K562 (cell line): Measurements from ENCODE around the gene USP12. TPM values are rescaled to one million over a fixed set of nuclear protein-coding genes. Genes with fewer than 3 reads are reported as not detected.
A peak's percentile ranks its signal among the peaks of the same experiment; 100 is the strongest.

ENCODE experiments used
- ARID2 ChIP-seq: fragments of 450-650 bp; IDR thresholded peaks from 2 replicates; pipeline ENCODE4 v1.6.1; 2017; ENCODE audit warnings: antibody characterized with exemption, mild to moderate bottlenecking
- BRD4 ChIP-seq: fragments of 200-600 bp; sonication (generic); IDR thresholded peaks from 2 replicates; pipeline ENCODE4 v1.6.1; 2017; ENCODE audit warnings: inconsistent platforms
- CAMTA2 ChIP-seq: fragments of 250-450 bp; sonication (Bioruptor Pico); conservative IDR thresholded peaks from 2 replicates; pipeline ENCODE4 v1.5.1; 2022
- CEBPB ChIP-seq: fragments of 450-650 bp; IDR thresholded peaks from 2 replicates; pipeline ENCODE4 v1.6.1; 2016; ENCODE audit warnings: missing genetic modification characterization, missing compliant biosample characterization
- DACH1 ChIP-seq: fragments of 450-650 bp; IDR thresholded peaks from 2 replicates; pipeline ENCODE4 v1.6.1; 2018; ENCODE audit not compliant: partially characterized antibody
- ILF3 ChIP-seq: fragments of 450-650 bp; IDR thresholded peaks from 2 replicates; pipeline ENCODE4 v1.6.1; 2018; ENCODE audit warnings: antibody characterized with exemption, mild to moderate bottlenecking, moderate library complexity, borderline replicate concordance
- KDM2B ChIP-seq: fragments of 250-450 bp; sonication (Bioruptor Pico); IDR thresholded peaks from 2 replicates; pipeline ENCODE4 v1.8.0; 2021; ENCODE audit warnings: mild to moderate bottlenecking, moderate library complexity
- MAZ ChIP-seq, 2 experiments: fragments of 450-650 bp in 1 of 2; sonication (generic) in 1 of 2; formaldehyde crosslinking; IDR thresholded peaks in 1 of 2; conservative IDR thresholded peaks in 1 of 2; 2 replicates each; pipeline versions ENCODE4 v1.4.0 to v1.5.0; 2020; ENCODE audit warnings: mild to moderate bottlenecking in 1 of 2, missing genetic modification reagents in 1 of 2
- NKRF ChIP-seq: fragments of 450-650 bp; IDR thresholded peaks from 2 replicates; pipeline ENCODE4 v1.6.1; 2016; ENCODE audit warnings: borderline replicate concordance
- NR1H2 ChIP-seq: sonication (generic); formaldehyde crosslinking; IDR thresholded peaks from 2 replicates; pipeline ENCODE4 v1.4.0; 2020; ENCODE audit warnings: mild to moderate bottlenecking, missing genetic modification reagents
- SIRT6 ChIP-seq: IDR thresholded peaks from one replicate; pipeline ENCODE4 v1.6.1; 2012; ENCODE audit warnings: low read depth, mild to moderate bottlenecking, control low read depth, inconsistent platforms, low read length, moderate library complexity
- SP2 ChIP-seq: IDR thresholded peaks from 2 replicates; pipeline ENCODE4 v1.6.1; 2011; ENCODE audit warnings: mild to moderate bottlenecking, low read depth, low read length, moderate library complexity; ENCODE audit not compliant: poor library complexity, severe bottlenecking; ENCODE audit errors: extremely low read depth
- TEAD4 ChIP-seq, 2 experiments: sonication (generic) in 1 of 2; formaldehyde crosslinking in 1 of 2; IDR thresholded peaks; 2 replicates each; pipeline versions ENCODE4 v1.6.1 to v1.8.0; 2012 to 2022; ENCODE audit warnings: borderline replicate concordance in 1 of 2, inconsistent platforms in 1 of 2, low read length in 1 of 2, mild to moderate bottlenecking in 1 of 2, missing genetic modification reagents in 1 of 2
- TFAM ChIP-seq: fragments of 250-450 bp; sonication (Bioruptor Pico); conservative IDR thresholded peaks from 2 replicates; pipeline ENCODE4 v1.5.0; 2021; ENCODE audit warnings: mild to moderate bottlenecking, moderate library complexity
- U2AF1 ChIP-seq: fragments of 200-400 bp; formaldehyde crosslinking; optimal IDR thresholded peaks from 2 replicates; pipeline ENCODE3; 2017; ENCODE audit warnings: mild to moderate bottlenecking, low read depth, low read length, moderate library complexity
- ZC3H8 ChIP-seq: fragments of 450-650 bp; IDR thresholded peaks from 2 replicates; pipeline ENCODE4 v1.6.1; 2017
- ZMIZ1 ChIP-seq, 2 experiments: fragments of 150-350 bp in 1 of 2; IDR thresholded peaks; 2 replicates each; pipeline ENCODE4 v1.6.1; 2012 to 2016; ENCODE audit warnings: low read depth in 2 of 2, low read length in 2 of 2, mild to moderate bottlenecking in 1 of 2, moderate library complexity in 1 of 2
- ZNF586 ChIP-seq: fragments of 450-650 bp; formaldehyde crosslinking; conservative IDR thresholded peaks from 2 replicates; pipeline ENCODE4 v1.4.0; 2020; ENCODE audit warnings: mild to moderate bottlenecking, moderate library complexity
- ZNF589 ChIP-seq: fragments of 200-800 bp; sonication (Bioruptor generic); IDR thresholded peaks from 2 replicates; pipeline ENCODE4 v1.6.1; 2016; ENCODE audit warnings: low read depth, missing genetic modification characterization, missing compliant biosample characterization
- polyA plus RNA-seq, 8 experiments: library from polyadenylated mRNA; depleted of rRNA in 4 of 8; stranded (reverse) in 5 of 8; unstranded in 3 of 8; fragments of >200 nt; fragmentation: Nextera tagmentation in 2 of 8; fragmentation: Illumina TruSeq in 1 of 8; extraction: Ambion mirVana in 2 of 8; extraction: Trizol in 1 of 8; gene quantifications; 2 replicates each; pipeline versions ENCODE4 v1.2.1 to v1.2.3, GENCODE V29; 2011 to 2014; ENCODE audit warnings: inconsistent platforms in 1 of 8, missing spikeins in 1 of 8
- total RNA-seq, 7 experiments: library from RNA; depleted of rRNA in 6 of 7; stranded (reverse); fragments of >200 nt in 6 of 7; fragmentation: Illumina TruSeq in 2 of 7; extraction: Trizol in 2 of 7; gene quantifications; 2 replicates each; pipeline versions ENCODE4 v1.2.1 to v1.2.3, GENCODE V29; 2011 to 2021; ENCODE audit warnings: low replicate concordance in 1 of 7
- TF ChIP-seq, protein P1 (sequence below): conservative IDR thresholded peaks from 2 replicates; pipeline ENCODE4 v1.6.1; 2011; ENCODE audit warnings: low read depth, mild to moderate bottlenecking, low read length; ENCODE audit not compliant: control insufficient read depth
- TF ChIP-seq, protein P2 (sequence below): fragments of 250-450 bp; sonication (Bioruptor Pico); IDR thresholded peaks from 2 replicates; pipeline ENCODE4 v1.5.0; 2021

Gene USP12
- total and polyA plus RNA-seq, 9 of the 15 experiments (the other 6 are each of a cell fraction or from before 2014, with no cell fraction given): 1.8 to 20.5 (median 13.3) TPM

DNA sequence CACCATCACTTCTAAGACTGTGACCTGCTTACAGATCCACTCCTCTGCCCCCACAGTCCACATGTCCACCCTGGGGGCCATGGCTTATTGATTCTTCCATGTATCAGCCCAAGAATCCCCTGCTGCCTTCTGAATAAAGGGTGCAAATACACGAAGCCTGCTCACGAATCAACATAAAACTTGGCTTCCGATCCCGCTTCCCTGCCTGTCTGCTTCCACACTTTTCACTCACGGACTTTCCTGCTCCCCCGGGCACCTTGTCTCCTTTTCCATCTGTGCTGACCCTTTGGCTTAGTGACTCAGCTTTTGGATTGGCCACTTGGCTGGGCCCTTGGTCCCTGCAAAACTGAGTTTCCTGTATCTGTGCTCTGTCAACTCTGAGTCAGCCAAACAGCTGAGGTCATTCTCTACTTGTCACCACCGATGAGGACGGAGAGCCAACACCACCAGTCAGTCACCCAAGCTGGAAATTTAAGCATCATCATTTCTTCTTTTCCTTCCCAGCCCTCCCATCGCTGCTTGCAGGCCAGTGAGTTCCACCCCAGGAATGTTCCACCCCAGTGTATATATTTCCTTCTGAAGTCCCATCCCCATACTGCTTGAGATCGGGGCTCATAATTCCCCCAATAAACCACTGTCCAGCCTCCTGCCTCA, 11.4 kb upstream of the USP12 start (continued):
- TF ChIP-seq NKRF: no peak
- no peak for TF ChIP-seq ARID2
- TF ChIP-seq, protein P1, sequence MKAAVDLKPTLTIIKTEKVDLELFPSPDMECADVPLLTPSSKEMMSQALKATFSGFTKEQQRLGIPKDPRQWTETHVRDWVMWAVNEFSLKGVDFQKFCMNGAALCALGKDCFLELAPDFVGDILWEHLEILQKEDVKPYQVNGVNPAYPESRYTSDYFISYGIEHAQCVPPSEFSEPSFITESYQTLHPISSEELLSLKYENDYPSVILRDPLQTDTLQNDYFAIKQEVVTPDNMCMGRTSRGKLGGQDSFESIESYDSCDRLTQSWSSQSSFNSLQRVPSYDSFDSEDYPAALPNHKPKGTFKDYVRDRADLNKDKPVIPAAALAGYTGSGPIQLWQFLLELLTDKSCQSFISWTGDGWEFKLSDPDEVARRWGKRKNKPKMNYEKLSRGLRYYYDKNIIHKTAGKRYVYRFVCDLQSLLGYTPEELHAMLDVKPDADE: no peak
- no peak for TF ChIP-seq ZNF589 (CRISPR knock-in tag)
- TF ChIP-seq KDM2B (CRISPR knock-in tag): no peak
- no peak for TF ChIP-seq CEBPB (tag)
- TF ChIP-seq SP2: no peak
- TF ChIP-seq ILF3: no peak
- no peak for TF ChIP-seq TEAD4 (IDR thresholded peaks at IDR 0.05; ENCODE audit: low read length)
- no peak for TF ChIP-seq TEAD4 (CRISPR knock-in tag; IDR thresholded peaks at IDR 0.05; ENCODE audit: borderline replicate concordance)
- no peak for TF ChIP-seq BRD4
- TF ChIP-seq MAZ (CRISPR knock-in tag; conservative IDR thresholded peaks at IDR 0.05 in 1 of 2, IDR thresholded peaks at IDR 0.05 in 1 of 2): no peak
- TF ChIP-seq, protein P2, sequence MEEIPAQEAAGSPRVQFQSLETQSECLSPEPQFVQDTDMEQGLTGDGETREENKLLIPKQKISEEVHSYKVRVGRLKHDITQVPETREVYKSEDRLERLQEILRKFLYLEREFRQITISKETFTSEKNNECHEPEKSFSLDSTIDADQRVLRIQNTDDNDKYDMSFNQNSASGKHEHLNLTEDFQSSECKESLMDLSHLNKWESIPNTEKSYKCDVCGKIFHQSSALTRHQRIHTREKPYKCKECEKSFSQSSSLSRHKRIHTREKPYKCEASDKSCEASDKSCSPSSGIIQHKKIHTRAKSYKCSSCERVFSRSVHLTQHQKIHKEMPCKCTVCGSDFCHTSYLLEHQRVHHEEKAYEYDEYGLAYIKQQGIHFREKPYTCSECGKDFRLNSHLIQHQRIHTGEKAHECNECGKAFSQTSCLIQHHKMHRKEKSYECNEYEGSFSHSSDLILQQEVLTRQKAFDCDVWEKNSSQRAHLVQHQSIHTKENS (CRISPR knock-in tag): no peak
- no peak for TF ChIP-seq ZMIZ1 (IDR thresholded peaks at IDR 0.05; ENCODE audit: low read depth in 2 of 2, low read length in 2 of 2)
- no peak for TF ChIP-seq U2AF1
- no peak for TF ChIP-seq ZNF586 (CRISPR knock-in tag)
- TF ChIP-seq SIRT6: no peak
- no peak for TF ChIP-seq CAMTA2
- TF ChIP-seq ZC3H8: no peak
- TF ChIP-seq NR1H2: no peak
- no peak for TF ChIP-seq TFAM (CRISPR knock-in tag)
- TF ChIP-seq DACH1: peak; percentile 40
